H9 (cell line): ENCODE data around the gene CCNB2. TPM values are rescaled to one million over a fixed set of nuclear protein-coding genes. Genes with fewer than 3 reads are reported as not detected.

Experiments used
- DNase-seq: peaks from one replicate; pipeline ENCODE4 v3.0.0-alpha.2; 2017
- H2AFZ ChIP-seq: one replicate; pipeline ENCODE4 v1.6.1; 2013; ENCODE audit warnings: mild to moderate bottlenecking, low read length, control low read depth, moderate library complexity
- H2AK5ac ChIP-seq: 2 replicates; pipeline ENCODE4 v1.6.1; 2013; ENCODE audit warnings: low read length, control low read depth, mixed read lengths; ENCODE audit not compliant: insufficient read length
- H2BK120ac ChIP-seq: one replicate; pipeline ENCODE4 v1.6.1; 2013; ENCODE audit warnings: low read depth, mild to moderate bottlenecking, low read length, control low read depth, inconsistent platforms; ENCODE audit not compliant: poor library complexity, severe bottlenecking
- H2BK12ac ChIP-seq: 2 replicates; pipeline ENCODE4 v1.6.1; 2013; ENCODE audit warnings: low read length, control low read depth, mixed read lengths, low read depth; ENCODE audit not compliant: insufficient read length
- H2BK15ac ChIP-seq: 2 replicates; pipeline ENCODE4 v1.6.1; 2013; ENCODE audit warnings: low read depth, low read length, control low read depth
- H2BK20ac ChIP-seq: one replicate; pipeline ENCODE4 v1.6.1; 2013; ENCODE audit warnings: low read depth, mild to moderate bottlenecking, low read length, control low read depth, inconsistent platforms; ENCODE audit not compliant: poor library complexity, severe bottlenecking
- H2BK5ac ChIP-seq: 2 replicates; pipeline ENCODE4 v1.6.1; 2013; ENCODE audit warnings: low read length, control low read depth, mixed read lengths; ENCODE audit not compliant: insufficient read length
- H3K14ac ChIP-seq: 2 replicates; pipeline ENCODE4 v1.6.1; 2013; ENCODE audit warnings: low read length, control low read depth; ENCODE audit not compliant: insufficient read depth
- H3K18ac ChIP-seq: 2 replicates; pipeline ENCODE4 v1.6.1; 2013; ENCODE audit warnings: low read depth, mild to moderate bottlenecking, mixed read lengths, low read length, control low read depth; ENCODE audit not compliant: insufficient read length
- H3K23ac ChIP-seq: 2 replicates; pipeline ENCODE4 v1.6.1; 2013; ENCODE audit warnings: low read length, control low read depth, mixed read lengths, low read depth; ENCODE audit not compliant: insufficient read length
- H3K23me2 ChIP-seq: 2 replicates; pipeline ENCODE4 v1.6.1; 2013; ENCODE audit warnings: low read depth, mild to moderate bottlenecking, mixed read lengths, low read length, control low read depth; ENCODE audit not compliant: insufficient read length, poor library complexity, severe bottlenecking
- H3K27ac ChIP-seq: 2 replicates; pipeline ENCODE4 v1.5.1; 2013; ENCODE audit warnings: low read length, control low read depth, mixed read lengths, low read depth; ENCODE audit not compliant: insufficient read length
- H3K27me3 ChIP-seq: 2 replicates; pipeline ENCODE4 v1.6.1; 2013; ENCODE audit warnings: low read length, control low read depth, inconsistent platforms; ENCODE audit not compliant: insufficient read depth
- H3K4ac ChIP-seq: 2 replicates; pipeline ENCODE4 v1.6.1; 2013; ENCODE audit warnings: low read depth, mild to moderate bottlenecking, control low read depth, inconsistent platforms, low read length, moderate library complexity
- H3K4me1 ChIP-seq: 2 replicates; pipeline ENCODE4 v1.6.1; 2013; ENCODE audit warnings: low read length, control low read depth, inconsistent platforms; ENCODE audit not compliant: insufficient read depth
- H3K4me2 ChIP-seq: 2 replicates; pipeline ENCODE4 v1.6.1; 2013; ENCODE audit warnings: low read length, control low read depth, mixed read lengths; ENCODE audit not compliant: insufficient read length, insufficient read depth
- H3K56ac ChIP-seq: 2 replicates; pipeline ENCODE4 v1.6.1; 2013; ENCODE audit warnings: low read depth, mild to moderate bottlenecking, mixed read lengths, low read length, control low read depth; ENCODE audit not compliant: insufficient read length
- H3K79me1 ChIP-seq: 2 replicates; pipeline ENCODE4 v1.6.1; 2013; ENCODE audit warnings: low read depth, mild to moderate bottlenecking, moderate library complexity, low read length, control low read depth, inconsistent platforms; ENCODE audit not compliant: insufficient read depth, poor library complexity, severe bottlenecking
- H3K79me2 ChIP-seq: 2 replicates; pipeline ENCODE4 v1.6.1; 2013; ENCODE audit warnings: low read length, control low read depth, inconsistent platforms; ENCODE audit not compliant: insufficient read depth
- H3K9ac ChIP-seq: 2 replicates; pipeline ENCODE4 v1.6.1; 2013; ENCODE audit warnings: low read length, control low read depth, mixed read lengths; ENCODE audit not compliant: insufficient read length; ENCODE audit errors: extremely low read depth
- H3K9me3 ChIP-seq: one replicate; pipeline ENCODE4 v1.6.1; 2013; ENCODE audit warnings: low read depth, low read length, inconsistent platforms; ENCODE audit not compliant: control insufficient read depth
- H3T11ph ChIP-seq: one replicate; pipeline ENCODE4 v1.6.1; 2013; ENCODE audit warnings: mild to moderate bottlenecking, low read length, control low read depth, inconsistent platforms
- H4K20me1 ChIP-seq: one replicate; pipeline ENCODE4 v1.6.1; 2013; ENCODE audit not compliant: control insufficient read depth, insufficient read length, insufficient read depth
- H4K5ac ChIP-seq: 2 replicates; pipeline ENCODE4 v1.6.1; 2013; ENCODE audit warnings: low read depth, mild to moderate bottlenecking, mixed read lengths, low read length, control low read depth; ENCODE audit not compliant: insufficient read length
- H4K8ac ChIP-seq: replicated peaks from 2 replicates; pipeline ENCODE4 v1.6.1; 2013; ENCODE audit warnings: low read length, control low read depth, mixed read lengths, low read depth; ENCODE audit not compliant: insufficient read length
- H4K91ac ChIP-seq: 2 replicates; pipeline ENCODE4 v1.6.1; 2013; ENCODE audit warnings: low read depth, mild to moderate bottlenecking, moderate library complexity, mixed read lengths, low read length, control low read depth; ENCODE audit not compliant: insufficient read length
- H3K27ac Mint-ChIP-seq, 3 experiments: 2 replicates in 2 of 3; 3 replicates in 1 of 3; pipeline ENCODE4 v1.8.0; 2020 to 2021; ENCODE audit warnings: mixed read lengths in 3 of 3, mild to moderate bottlenecking in 1 of 3, moderate library complexity in 1 of 3
- H3K27me3 Mint-ChIP-seq: 2 replicates; pipeline ENCODE4 v1.8.0; 2021; ENCODE audit warnings: low read depth, mild to moderate bottlenecking, moderate library complexity, mixed read lengths
- H3K36me3 Mint-ChIP-seq, 3 experiments: 2 replicates in 2 of 3; 3 replicates in 1 of 3; pipeline ENCODE4 v1.8.0; 2020 to 2021; ENCODE audit warnings: low read depth in 3 of 3, mixed read lengths in 3 of 3; ENCODE audit not compliant: insufficient read depth in 1 of 3
- H3K4me1 Mint-ChIP-seq, 2 experiments: 2 replicates each; pipeline ENCODE4 v1.8.0; 2020; ENCODE audit warnings: mixed read lengths in 2 of 2
- H3K4me3 Mint-ChIP-seq, 2 experiments: 2 replicates in 1 of 2; 3 replicates in 1 of 2; pipeline ENCODE4 v1.8.0; 2020 to 2021; ENCODE audit warnings: mild to moderate bottlenecking in 2 of 2, mixed read lengths in 2 of 2, moderate library complexity in 1 of 2
- H3K9me3 Mint-ChIP-seq, 2 experiments: 2 replicates in 1 of 2; 3 replicates in 1 of 2; pipeline ENCODE4 v1.8.0; 2020; ENCODE audit warnings: mild to moderate bottlenecking in 2 of 2, mixed read lengths in 2 of 2, moderate library complexity in 1 of 2
- CTCF ChIP-seq: fragments of 200-600 bp; sonication (generic); conservative IDR thresholded peaks from 3 replicates; pipeline ENCODE4 v1.8.0; 2021; ENCODE audit warnings: antibody characterized with exemption, mild to moderate bottlenecking
- WGBS: extraction: QIAGEN DNeasy Blood & Tissue Kit; methylation state at CpG from one replicate; pipeline ENCODE4 v1.1.7; 2013; ENCODE audit warnings: missing lambda C conversion rate, low lambda C conversion rate, mixed read lengths; ENCODE audit not compliant: insufficient read length; ENCODE audit errors: extremely low coverage; 5-methylcytosine and 5-hydroxymethylcytosine counted together
- total RNA-seq: library from RNA; stranded (reverse); gene quantifications from 2 replicates; pipeline ENCODE4 v1.2.1, GENCODE V29; 2021

The CCNB2 gene
- total RNA-seq, 1 experiment from 2014 or later: 122 TPM

GRCh38 chr15:59096429-59096828 is 8.5 kb upstream of the CCNB2 start:
- peaks cover 3 to 24% (median 22%) of the 10 kb centered on the region in 3 experiments; a peak in 5 of 7 replicates for H3K36me3 Mint-ChIP-seq
- Histone ChIP-seq H2BK120ac (no peak overlapping the region), H3K14ac (no peak overlapping the region), H3K79me1 (no peaks in the 10 kb centered on the region), H3K9ac (no peak overlapping the region), H3K4me1 (no peaks in the 10 kb centered on the region), H2BK5ac (no peak overlapping the region), H2BK15ac (no peak overlapping the region), H2AFZ (no peak overlapping the region), H3K4me2 (no peak overlapping the region), H4K91ac (no peak overlapping the region), H3K23me2 (no peaks in the 10 kb centered on the region), H4K8ac (no peak overlapping the region), H4K20me1 (no peaks in the 10 kb centered on the region), H2AK5ac (no peak overlapping the region), H3K79me2 (no peaks in the 10 kb centered on the region), H3K18ac (no peak overlapping the region), H3K27me3 (no peaks in the 10 kb centered on the region), H3K23ac (no peak overlapping the region), H4K5ac (no peak overlapping the region), H2BK12ac (no peak overlapping the region), H3K56ac (no peak overlapping the region), H3K4ac (no peak overlapping the region), H2BK20ac (no peak overlapping the region), H3T11ph (no peak overlapping the region), H3K27ac (no peak overlapping the region), H3K9me3 (no peaks in the 10 kb centered on the region)
- no peaks in the 10 kb centered on the region for H3K27me3 Mint-ChIP-seq
- no CpG with 5 or more reads among the region's 3 CpGs for WGBS
- H3K4me3 Mint-ChIP-seq: no peak overlapping the region
- H3K27ac Mint-ChIP-seq: no peak overlapping the region
- H3K9me3 Mint-ChIP-seq: no peaks in the 10 kb centered on the region
- H3K4me1 Mint-ChIP-seq: no peaks in the 10 kb centered on the region
- no peak for DNase-seq
- TF ChIP-seq CTCF: no peak
